HepG2 (cell line): Measurements from ENCODE around the gene FBRSL1. TPM values are rescaled to one million over a fixed set of nuclear protein-coding genes. Genes with fewer than 3 reads are reported as not detected.

Experiments
- SMAD9 ChIP-seq: sonication (generic); formaldehyde crosslinking; IDR thresholded peaks from 2 replicates; pipeline ENCODE4 v1.5.1; 2020; ENCODE audit warnings: mild to moderate bottlenecking, missing genetic modification reagents
- SMARCC2 ChIP-seq: fragments of 450-650 bp; IDR thresholded peaks from 2 replicates; pipeline ENCODE4 v1.6.1; 2017; ENCODE audit warnings: antibody characterized with exemption, mild to moderate bottlenecking
- ZBTB1 ChIP-seq: sonication (generic); formaldehyde crosslinking; IDR thresholded peaks from 2 replicates; pipeline ENCODE4 v1.4.0; 2020; ENCODE audit warnings: missing genetic modification reagents, borderline replicate concordance
- ZBTB39 ChIP-seq: sonication (generic); formaldehyde crosslinking; IDR thresholded peaks from 2 replicates; pipeline ENCODE4 v1.5.0; 2020; ENCODE audit warnings: missing genetic modification reagents
- ZBTB42 ChIP-seq: sonication (generic); formaldehyde crosslinking; IDR thresholded peaks from 2 replicates; pipeline ENCODE4 v1.5.0; 2020; ENCODE audit warnings: mild to moderate bottlenecking, missing genetic modification reagents
- ZNF138 ChIP-seq: sonication (generic); formaldehyde crosslinking; IDR thresholded peaks from 2 replicates; pipeline ENCODE4 v1.5.0; 2020; ENCODE audit warnings: mild to moderate bottlenecking, low read depth, missing genetic modification reagents
- ZNF260 ChIP-seq: sonication (generic); formaldehyde crosslinking; IDR thresholded peaks from 2 replicates; pipeline ENCODE4 v1.4.0; 2020; ENCODE audit warnings: missing genetic modification reagents, low read depth, mild to moderate bottlenecking, borderline replicate concordance
- ZNF34 ChIP-seq: sonication (generic); formaldehyde crosslinking; IDR thresholded peaks from 2 replicates; pipeline ENCODE4 v1.4.0; 2020; ENCODE audit warnings: mild to moderate bottlenecking, missing genetic modification reagents, borderline replicate concordance
- ZNF503 ChIP-seq: sonication (generic); formaldehyde crosslinking; IDR thresholded peaks from 2 replicates; pipeline ENCODE4 v1.4.0; 2020; ENCODE audit warnings: missing genetic modification reagents
- polyA plus RNA-seq, 8 experiments: library from polyadenylated mRNA; depleted of rRNA in 3 of 8; stranded (reverse) in 7 of 8; unstranded in 1 of 8; fragments of >200 nt; fragmentation: Illumina TruSeq in 4 of 8; extraction: Trizol in 4 of 8; gene quantifications; 2 replicates each; pipeline versions ENCODE4 v1.2.1 to v1.2.3, GENCODE V29; 2011 to 2016; ENCODE audit warnings: low read depth in 4 of 8, missing spikeins in 1 of 8, mixed read lengths in 1 of 8; ENCODE audit not compliant: insufficient read depth in 1 of 8
- total RNA-seq, 5 experiments: library from RNA; depleted of rRNA; stranded (reverse); fragments of >200 nt; fragmentation: Illumina TruSeq; extraction: Trizol; gene quantifications; 2 replicates each; pipeline ENCODE4 v1.2.3, GENCODE V29; 2016; ENCODE audit warnings: low read depth in 1 of 5
- TF ChIP-seq, protein P1 (sequence below): sonication (generic); formaldehyde crosslinking; IDR thresholded peaks from 2 replicates; pipeline ENCODE4 v1.5.1; 2020; ENCODE audit warnings: mild to moderate bottlenecking, missing genetic modification reagents
- TF ChIP-seq, protein P2 (sequence below): sonication (generic); formaldehyde crosslinking; IDR thresholded peaks from 2 replicates; pipeline ENCODE4 v1.5.0; 2020; ENCODE audit warnings: missing genetic modification reagents
- TF ChIP-seq, protein P3 (sequence below): sonication (generic); formaldehyde crosslinking; IDR thresholded peaks from 2 replicates; pipeline ENCODE4 v1.4.0; 2020; ENCODE audit warnings: mild to moderate bottlenecking, missing genetic modification reagents, borderline replicate concordance
- TF ChIP-seq, protein P4 (sequence below): IDR thresholded peaks from 2 replicates; pipeline ENCODE4 v1.4.0; 2020; ENCODE audit warnings: mild to moderate bottlenecking, missing genetic modification reagents

FBRSL1 gene
- total and polyA plus RNA-seq, 2 of the 13 experiments (the other 11 are each of a cell fraction or from before 2014, with no cell fraction given) = 3.6 to 7.9 TPM

- TF ChIP-seq ZBTB42 (CRISPR knock-in tag) = 0 out of 2 replicates have a peak, but pooled peaks have one; percentile 49
- no peak for TF ChIP-seq ZNF138 (CRISPR knock-in tag)
- TF ChIP-seq, protein P1, sequence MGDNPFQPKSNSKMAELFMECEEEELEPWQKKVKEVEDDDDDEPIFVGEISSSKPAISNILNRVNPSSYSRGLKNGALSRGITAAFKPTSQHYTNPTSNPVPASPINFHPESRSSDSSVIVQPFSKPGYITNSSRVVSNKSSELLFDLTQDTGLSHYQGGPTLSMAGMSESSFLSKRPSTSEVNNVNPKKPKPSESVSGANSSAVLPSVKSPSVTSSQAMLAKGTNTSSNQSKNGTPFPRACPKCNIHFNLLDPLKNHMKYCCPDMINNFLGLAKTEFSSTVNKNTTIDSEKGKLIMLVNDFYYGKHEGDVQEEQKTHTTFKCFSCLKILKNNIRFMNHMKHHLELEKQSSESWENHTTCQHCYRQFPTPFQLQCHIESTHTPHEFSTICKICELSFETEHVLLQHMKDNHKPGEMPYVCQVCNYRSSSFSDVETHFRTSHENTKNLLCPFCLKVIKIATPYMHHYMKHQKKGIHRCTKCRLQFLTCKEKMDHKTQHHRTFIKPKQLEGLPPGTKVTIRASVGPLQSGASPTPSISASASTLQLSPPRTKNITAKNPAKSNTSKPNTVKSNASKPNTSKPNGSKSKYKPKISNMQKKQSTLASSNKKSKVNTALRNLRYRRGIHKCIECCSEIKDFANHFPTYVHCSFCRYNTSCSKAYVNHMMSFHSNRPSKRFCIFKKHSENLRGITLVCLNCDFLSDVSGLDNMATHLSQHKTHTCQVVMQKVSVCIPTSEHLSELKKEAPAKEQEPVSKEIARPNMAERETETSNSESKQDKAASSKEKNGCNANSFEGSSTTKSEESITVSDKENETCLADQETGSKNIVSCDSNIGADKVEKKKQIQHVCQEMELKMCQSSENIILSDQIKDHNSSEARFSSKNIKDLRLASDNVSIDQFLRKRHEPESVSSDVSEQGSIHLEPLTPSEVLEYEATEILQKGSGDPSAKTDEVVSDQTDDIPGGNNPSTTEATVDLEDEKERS (CRISPR knock-in tag) = peak; percentile 86; the same call in 1 of the 2 replicates
- no peak for TF ChIP-seq ZNF34 (CRISPR knock-in tag)
- TF ChIP-seq SMAD9 (CRISPR knock-in tag) = no peak
- no peak for TF ChIP-seq SMARCC2
- TF ChIP-seq, protein P2, sequence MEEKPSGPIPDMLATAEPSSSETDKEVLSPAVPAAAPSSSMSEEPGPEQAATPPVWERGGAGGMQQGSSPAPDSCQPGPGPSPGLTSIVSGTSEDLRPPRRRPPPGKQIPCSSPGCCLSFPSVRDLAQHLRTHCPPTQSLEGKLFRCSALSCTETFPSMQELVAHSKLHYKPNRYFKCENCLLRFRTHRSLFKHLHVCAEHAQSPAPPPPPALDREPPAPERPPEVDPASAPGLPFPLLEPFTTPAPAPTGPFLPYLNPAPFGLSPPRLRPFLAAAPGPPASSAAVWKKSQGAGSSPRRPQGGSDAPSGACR (CRISPR knock-in tag) = peak; percentile 77
- TF ChIP-seq, protein P3, sequence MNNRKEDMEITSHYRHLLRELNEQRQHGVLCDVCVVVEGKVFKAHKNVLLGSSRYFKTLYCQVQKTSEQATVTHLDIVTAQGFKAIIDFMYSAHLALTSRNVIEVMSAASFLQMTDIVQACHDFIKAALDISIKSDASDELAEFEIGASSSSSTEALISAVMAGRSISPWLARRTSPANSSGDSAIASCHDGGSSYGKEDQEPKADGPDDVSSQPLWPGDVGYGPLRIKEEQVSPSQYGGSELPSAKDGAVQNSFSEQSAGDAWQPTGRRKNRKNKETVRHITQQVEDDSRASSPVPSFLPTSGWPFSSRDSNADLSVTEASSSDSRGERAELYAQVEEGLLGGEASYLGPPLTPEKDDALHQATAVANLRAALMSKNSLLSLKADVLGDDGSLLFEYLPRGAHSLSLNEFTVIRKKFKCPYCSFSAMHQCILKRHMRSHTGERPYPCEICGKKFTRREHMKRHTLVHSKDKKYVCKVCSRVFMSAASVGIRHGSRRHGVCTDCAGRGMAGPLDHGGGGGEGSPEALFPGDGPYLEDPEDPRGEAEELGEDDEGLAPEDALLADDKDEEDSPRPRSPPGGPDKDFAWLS (CRISPR knock-in tag) = no peak
- TF ChIP-seq, protein P4, sequence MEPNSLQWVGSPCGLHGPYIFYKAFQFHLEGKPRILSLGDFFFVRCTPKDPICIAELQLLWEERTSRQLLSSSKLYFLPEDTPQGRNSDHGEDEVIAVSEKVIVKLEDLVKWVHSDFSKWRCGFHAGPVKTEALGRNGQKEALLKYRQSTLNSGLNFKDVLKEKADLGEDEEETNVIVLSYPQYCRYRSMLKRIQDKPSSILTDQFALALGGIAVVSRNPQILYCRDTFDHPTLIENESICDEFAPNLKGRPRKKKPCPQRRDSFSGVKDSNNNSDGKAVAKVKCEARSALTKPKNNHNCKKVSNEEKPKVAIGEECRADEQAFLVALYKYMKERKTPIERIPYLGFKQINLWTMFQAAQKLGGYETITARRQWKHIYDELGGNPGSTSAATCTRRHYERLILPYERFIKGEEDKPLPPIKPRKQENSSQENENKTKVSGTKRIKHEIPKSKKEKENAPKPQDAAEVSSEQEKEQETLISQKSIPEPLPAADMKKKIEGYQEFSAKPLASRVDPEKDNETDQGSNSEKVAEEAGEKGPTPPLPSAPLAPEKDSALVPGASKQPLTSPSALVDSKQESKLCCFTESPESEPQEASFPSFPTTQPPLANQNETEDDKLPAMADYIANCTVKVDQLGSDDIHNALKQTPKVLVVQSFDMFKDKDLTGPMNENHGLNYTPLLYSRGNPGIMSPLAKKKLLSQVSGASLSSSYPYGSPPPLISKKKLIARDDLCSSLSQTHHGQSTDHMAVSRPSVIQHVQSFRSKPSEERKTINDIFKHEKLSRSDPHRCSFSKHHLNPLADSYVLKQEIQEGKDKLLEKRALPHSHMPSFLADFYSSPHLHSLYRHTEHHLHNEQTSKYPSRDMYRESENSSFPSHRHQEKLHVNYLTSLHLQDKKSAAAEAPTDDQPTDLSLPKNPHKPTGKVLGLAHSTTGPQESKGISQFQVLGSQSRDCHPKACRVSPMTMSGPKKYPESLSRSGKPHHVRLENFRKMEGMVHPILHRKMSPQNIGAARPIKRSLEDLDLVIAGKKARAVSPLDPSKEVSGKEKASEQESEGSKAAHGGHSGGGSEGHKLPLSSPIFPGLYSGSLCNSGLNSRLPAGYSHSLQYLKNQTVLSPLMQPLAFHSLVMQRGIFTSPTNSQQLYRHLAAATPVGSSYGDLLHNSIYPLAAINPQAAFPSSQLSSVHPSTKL (CRISPR knock-in tag) = peak; percentile 85
- peak; percentile 73; the same call in 1 of the 2 replicates for TF ChIP-seq ZNF503 (CRISPR knock-in tag)
- TF ChIP-seq ZNF260 = no peak
- no peak for TF ChIP-seq ZBTB39 (CRISPR knock-in tag)
- TF ChIP-seq ZBTB1 (CRISPR knock-in tag) = no peak
Measured at GRCh38 chr12:132471011-132471857, 18.7 kb upstream of the FBRSL1 start (continued).
